DMS153 treated with DMSO at 0.1 percent for 48 hours (cell line): ENCODE results near the gene IGLL1.
"Not testable (repeated sequence)": the region's sequence is repeated elsewhere in the genome, so short reads cannot be mapped to it uniquely, and the experiment has no call there.

Experiments used
- DNase-seq: peaks from one replicate; lab custom pipeline; 2025; ENCODE audit not compliant: unreplicated experiment; lab: John Stamatoyannopoulos, UW

Gene IGLL1

GRCh38 chr22:23542391-23542790, 37.7 kb downstream of the IGLL1 start:
- not testable (repeated sequence) for DNase-seq

GRCh38 chr22:23541849-23542281, 38.2 kb downstream of the IGLL1 start:
- DNase-seq, result not testable (repeated sequence)

- not testable (repeated sequence) for DNase-seq
Observed at GRCh38 chr22:23540837-23541236, 39.3 kb downstream of the IGLL1 start.

- not testable (repeated sequence) for DNase-seq
Observed at GRCh38 chr22:23539839-23540198, 40.3 kb downstream of the IGLL1 start.

GRCh38 chr22:23539135-23539838, 40.8 kb downstream of the IGLL1 start:
- DNase-seq, result peak; percentile 89

DNA sequence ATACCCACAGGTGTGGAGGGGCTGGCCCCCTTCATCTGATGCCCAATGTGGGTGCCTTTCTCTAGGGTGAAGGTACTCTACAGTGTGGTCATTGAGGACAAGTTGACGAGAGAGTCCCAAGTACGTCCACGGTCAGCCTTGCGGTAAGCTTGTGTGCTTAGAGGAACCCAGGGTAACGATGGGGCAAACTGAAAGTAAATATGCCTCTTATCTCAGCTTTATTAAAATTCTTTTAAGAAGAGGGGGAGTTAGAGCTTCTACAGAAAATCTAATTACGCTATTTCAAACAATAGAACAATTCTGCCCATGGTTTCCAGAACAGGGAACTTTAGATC, 41.4 kb downstream of the IGLL1 start:
- DNase-seq, result not testable (repeated sequence)

- DNase-seq, result peak; percentile 34
Observed at GRCh38 chr22:23537830-23538695, 42.0 kb downstream of the IGLL1 start.

- peak; percentile 34 for DNase-seq
Observed at GRCh38 chr22:23537416-23537815, 42.7 kb downstream of the IGLL1 start.

DNA sequence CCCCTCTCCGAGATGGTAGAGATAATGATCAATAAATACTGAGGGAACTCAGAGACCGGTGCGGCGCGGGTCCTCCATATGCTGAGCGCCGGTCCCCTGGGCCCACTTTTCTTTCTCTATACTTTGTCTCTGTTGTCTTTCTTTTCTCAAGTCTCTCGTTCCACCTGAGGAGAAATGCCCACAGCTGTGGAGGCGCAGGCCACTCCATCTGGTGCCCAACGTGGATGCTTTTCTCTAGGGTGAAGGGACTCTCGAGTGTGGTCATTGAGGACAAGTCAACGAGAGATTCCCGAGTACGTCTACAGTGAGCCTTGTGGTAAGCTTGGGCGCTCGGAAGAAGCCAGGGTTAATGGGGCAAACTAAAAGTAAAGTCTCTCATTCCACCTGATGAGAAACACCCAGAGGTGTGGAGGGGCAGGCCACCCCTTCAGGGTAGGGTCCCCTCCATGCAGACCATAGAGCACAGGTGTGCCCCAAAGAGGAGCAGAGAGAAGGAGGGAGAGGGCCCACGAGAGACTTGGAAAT, 43.2 kb downstream of the IGLL1 start:
- DNase-seq, result no peak

DNA sequence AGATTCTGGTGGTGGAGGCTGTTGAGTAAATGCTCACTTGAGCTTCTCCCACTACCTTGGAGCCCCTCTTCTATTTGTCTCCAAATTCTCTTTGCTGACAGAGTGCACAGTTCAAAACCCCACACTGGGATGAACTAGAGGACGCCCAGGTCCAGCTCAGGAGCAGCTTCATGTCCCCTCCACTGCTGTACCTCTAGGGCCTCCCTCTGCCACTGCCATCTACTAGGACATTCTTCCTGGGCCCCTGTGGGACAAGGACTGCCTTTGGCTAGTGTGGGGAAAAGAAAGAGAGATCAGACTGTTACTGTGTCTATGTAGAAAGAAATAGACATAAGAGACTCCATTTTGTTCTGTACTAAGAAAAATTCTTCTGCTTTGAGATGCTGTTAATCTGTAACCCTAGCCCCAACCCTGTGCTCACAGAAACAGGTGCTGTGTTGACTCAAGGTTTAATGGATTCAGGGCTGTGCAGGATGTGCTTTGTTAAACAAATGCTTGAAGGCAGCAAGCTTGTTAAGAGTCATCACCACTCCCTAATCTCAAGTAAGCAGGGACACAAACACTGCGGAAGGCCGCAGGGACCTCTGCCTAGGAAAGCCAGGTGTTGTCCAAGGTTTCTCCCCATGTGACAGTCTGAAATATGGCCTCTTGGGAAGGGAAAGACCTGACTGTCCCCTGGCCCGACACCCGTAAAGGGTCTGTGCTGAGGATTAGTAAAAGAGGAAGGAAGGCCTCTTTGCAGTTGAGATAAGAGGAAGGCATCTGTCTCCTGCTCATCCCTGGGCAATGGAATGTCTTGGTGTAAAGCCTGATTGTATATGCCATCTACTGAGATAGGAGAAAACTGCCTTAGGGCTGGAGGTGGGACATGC, 44.1 kb downstream of the IGLL1 start:
- DNase-seq, result peak; percentile 14

- no peak for DNase-seq
Observed at GRCh38 chr22:23534851-23535717, 45.0 kb downstream of the IGLL1 start.

DNA sequence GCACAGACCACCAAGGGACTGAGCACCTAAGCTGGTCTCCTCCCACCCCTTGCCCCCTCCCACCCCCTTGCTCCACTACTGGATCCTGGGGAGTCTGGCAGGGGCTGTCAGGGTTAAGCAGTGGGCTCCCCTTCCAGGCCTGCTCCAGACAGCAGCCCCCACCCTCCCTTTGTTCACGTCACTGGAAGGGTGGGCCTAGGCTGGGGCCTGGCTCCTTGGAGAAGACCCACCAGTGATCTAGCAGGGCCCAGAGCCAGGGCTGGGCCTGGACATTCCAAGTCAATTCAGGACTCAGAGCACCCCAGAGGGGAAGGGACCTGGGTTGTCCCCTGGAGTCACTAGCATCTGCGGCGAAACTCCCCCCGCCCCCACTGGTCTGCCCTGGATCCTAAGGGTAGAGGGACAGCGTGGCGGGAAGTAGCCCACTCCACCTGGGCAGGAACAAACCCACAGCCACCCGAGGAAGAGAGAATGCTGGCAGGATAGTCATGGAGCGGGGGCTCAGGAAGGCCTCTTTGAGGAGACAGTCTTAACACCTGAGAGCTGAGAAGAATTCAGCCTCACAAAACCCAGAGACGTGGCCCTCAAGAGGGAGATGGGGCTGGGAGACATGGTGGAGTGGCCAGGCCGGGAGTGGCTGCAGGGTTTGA, 45.8 kb downstream of the IGLL1 start:
- no peak for DNase-seq

- no peak for DNase-seq
Observed at GRCh38 chr22:23533771-23534191, 46.3 kb downstream of the IGLL1 start.

DNA sequence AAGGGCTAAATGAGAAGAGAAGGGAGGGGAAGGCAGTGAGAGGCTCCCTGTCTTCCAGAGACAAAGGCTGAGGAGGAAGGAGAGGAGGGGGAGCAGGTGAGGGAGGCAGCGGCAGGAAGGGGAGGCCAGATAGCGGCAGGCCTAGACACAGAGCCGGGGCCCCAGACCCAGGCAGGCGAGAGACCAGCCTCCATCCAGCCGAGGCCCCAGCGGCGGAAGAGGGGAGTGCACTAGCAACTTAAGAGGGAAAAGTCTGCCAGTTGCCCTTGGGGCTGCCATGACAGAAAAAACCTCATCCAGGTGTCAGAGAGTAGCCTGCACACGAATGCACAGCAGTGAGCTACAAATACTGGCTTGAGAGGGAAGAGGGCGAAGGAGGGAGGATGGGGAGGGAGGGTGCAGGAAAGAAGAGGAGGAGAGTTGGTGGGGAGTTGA, 46.7 kb downstream of the IGLL1 start:
- peak; percentile 28 for DNase-seq

GRCh38 chr22:23532731-23533130, 47.4 kb downstream of the IGLL1 start:
- no peak for DNase-seq

DNA sequence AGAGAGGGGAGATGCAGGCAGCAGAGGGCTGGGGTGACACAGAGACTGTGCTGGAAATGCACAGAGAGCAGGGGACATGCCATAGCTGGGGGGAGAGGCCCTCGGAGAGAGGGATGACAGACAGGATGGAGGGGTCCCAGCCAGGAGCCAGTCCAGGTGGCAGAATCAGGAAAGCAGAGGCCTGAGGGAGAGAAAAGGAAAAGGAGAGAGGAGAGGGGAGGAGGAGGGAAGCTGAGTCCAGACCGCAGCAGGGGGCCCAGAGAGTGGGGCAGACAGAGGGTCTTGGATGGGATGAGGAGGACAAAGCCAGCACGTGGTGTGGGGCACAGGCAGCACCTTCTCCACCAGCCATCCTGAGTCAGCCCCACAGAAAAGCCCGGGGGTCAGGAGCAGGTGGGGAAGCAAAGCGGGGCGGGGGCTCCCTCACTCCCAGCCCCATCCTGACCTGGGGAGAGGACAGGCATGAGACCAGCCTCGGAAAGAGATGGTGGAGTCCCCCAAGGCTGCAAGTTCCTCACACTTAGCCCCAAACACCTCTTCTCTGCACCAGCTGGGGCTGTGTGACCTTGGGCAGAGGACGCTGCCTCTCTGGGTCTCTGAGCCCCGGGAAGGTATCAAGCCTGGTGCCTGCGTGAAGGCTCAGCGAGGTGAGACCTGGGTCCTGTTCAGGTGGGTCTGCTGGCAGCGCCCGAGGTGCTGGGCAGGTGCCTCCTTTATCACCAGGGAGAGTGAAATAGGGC, 48.0 kb downstream of the IGLL1 start:
- no peak for DNase-seq

DNA sequence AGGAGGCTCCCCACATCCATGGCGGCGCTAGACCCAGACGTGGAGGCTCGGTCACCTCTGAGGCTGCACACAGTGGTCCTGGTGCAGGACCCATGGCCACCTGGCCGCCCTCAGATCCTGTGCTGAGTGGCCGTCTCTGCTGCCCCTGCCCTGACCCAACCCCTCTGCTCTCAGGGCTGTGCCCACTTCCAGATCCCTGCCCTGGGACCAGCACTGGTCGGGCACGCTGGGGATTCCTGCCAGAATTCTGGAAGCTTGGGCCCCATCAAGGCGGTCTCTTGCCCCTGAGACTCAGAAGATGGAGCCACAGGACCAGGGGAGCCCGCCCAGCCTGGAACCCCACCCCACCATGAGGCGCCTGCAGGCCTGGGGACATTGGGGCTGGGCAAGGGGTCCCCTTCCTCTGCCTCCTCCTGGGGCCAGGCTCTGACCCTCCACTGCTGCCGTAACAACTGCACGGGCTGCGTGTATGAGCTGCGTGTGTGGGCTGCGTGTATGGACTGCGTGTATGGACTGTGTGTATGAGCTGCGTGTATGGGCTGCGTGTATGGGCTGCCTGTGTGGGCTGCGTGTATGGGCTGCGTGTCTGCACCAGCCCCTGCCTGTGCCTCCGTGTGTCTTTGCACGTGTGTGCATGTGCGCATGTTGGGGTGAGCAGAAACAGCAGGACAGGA, 48.7 kb downstream of the IGLL1 start:
- no peak for DNase-seq

- no peak for DNase-seq
Observed at GRCh38 chr22:23530766-23531282, 49.3 kb downstream of the IGLL1 start.
